ENCODE measurements around the gene RAMP1. TPM values are rescaled to one million over a fixed set of nuclear protein-coding genes. Genes with fewer than 3 reads are reported as not detected.

Gene RAMP1
- total and polyA plus RNA-seq, 4 donors: 109 to 423 (median 279) TPM

DNA sequence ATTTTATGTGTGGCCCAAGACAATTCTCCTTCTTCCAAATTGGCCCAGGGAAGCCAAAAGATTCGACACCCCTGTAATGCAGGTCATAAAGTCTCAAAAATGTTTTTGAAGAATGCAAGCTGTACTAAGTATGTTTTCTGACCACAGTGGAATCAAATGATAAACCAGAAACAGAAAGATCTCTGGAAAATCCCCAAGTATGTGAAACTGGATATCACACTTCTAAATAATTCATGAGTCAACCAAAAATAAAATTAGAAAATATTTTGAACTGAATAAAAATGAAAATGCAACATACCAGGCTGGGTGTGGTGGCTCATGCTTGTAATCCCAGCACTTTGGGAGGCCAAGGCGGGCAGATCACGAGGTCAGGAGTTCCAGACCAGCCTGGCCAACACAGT is 73.3 kb downstream of the RAMP1 start:
- H3K4me1 ChIP-seq (ENCODE audit: control insufficient read depth in 1 of 2, insufficient read depth in 2 of 2, low read length in 2 of 2): peaks cover 0 to 2% of the 10 kb centered on the region in 2 donors
- H3K27me3 ChIP-seq (ENCODE audit: control insufficient read depth in 1 of 2, insufficient read depth in 2 of 2, low read length in 1 of 2): no peaks in the 10 kb centered on the region
- no peak overlapping the region for H3K4me3 ChIP-seq (ENCODE audit: low read length in 2 of 2)
- no peak for ATAC-seq (ENCODE audit: low FRiP score)
- DNase-seq: no peak
- 40 to 52% methylated on average over 3 of the region's 3 CpGs for WGBS, 2 donors
- H3K36me3 ChIP-seq (ENCODE audit: control insufficient read depth in 1 of 2, insufficient read depth in 2 of 2, low read length in 1 of 2): no peaks in the 10 kb centered on the region
- no peak overlapping the region for H3K27ac ChIP-seq (ENCODE audit: low read depth in 1 of 2, low read length in 2 of 2)
- intact Hi-C loops (cut with DNase I): loop anchor here in 1 of 2 donors (5.0 kb wide), 1 partner anchor 35 kb away; the partner anchor contains the start of gene UBE2F
- no peaks in the 10 kb centered on the region for H3K9me3 ChIP-seq (ENCODE audit: control insufficient read depth, low read length)

- H3K27me3 ChIP-seq (ENCODE audit: control insufficient read depth in 1 of 2, insufficient read depth in 2 of 2, low read length in 1 of 2): no peaks in the 10 kb centered on the region
- no peaks in the 10 kb centered on the region for H3K9me3 ChIP-seq (ENCODE audit: control insufficient read depth, low read length)
- no peak overlapping the region for H3K27ac ChIP-seq (ENCODE audit: low read depth in 1 of 2, low read length in 2 of 2)
- 92 to 96% methylated on average over 5 of the region's 5 CpGs for WGBS, 2 donors
- H3K4me3 ChIP-seq (ENCODE audit: low read length in 2 of 2): no peak overlapping the region
- peaks cover 0 to 2% of the 10 kb centered on the region in 2 donors for H3K4me1 ChIP-seq (ENCODE audit: control insufficient read depth in 1 of 2, insufficient read depth in 2 of 2, low read length in 2 of 2)
- intact Hi-C loops (cut with DNase I): loop anchor here in 1 of 2 donors (5.0 kb wide), 1 partner anchor 33 kb away; the partner anchor contains the start of gene UBE2F
- no peak for DNase-seq
- ATAC-seq (ENCODE audit: low FRiP score): no peak
- no peaks in the 10 kb centered on the region for H3K36me3 ChIP-seq (ENCODE audit: control insufficient read depth in 1 of 2, insufficient read depth in 2 of 2, low read length in 1 of 2)
Measured at GRCh38 chr2:237934186-237934585, 74.8 kb downstream of the RAMP1 start.

DNA sequence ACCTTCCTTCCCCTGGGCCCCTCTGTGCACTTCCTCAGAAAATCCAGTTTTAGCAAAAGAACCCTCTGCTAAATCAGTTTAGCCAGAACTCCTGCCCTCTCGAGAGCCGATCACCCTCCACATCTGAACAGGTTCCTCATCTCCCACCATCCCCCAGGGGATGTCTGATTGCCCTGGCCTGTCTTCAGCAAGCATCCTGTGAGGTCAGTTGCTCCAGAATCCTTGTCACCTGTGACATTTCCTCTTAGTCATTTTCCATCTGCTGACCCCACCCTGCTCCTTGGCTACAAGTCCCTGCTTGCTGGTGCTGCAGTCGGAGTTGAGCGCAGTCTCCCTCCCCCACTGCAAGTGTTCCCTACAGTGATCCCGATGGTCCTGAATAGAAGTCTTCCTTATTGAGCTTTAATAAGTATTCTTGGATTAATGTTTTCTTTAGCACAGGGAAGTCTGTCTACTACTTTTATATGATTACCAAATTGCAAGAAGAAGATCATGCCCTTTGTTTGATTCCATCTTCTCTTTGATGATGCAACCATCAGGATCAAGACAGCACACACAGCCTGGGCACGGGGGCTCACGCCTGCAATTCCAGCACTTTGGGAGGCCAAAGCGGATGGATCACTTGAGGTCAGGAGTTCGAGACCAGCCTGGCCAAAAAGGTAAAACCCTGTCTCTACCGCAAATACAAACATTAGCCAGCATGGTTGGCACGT is 76.5 kb downstream of the RAMP1 start:
- H3K27ac ChIP-seq (ENCODE audit: low read depth in 1 of 2, low read length in 2 of 2): no peak overlapping the region
- no peaks in the 10 kb centered on the region for H3K27me3 ChIP-seq (ENCODE audit: control insufficient read depth in 1 of 2, insufficient read depth in 2 of 2, low read length in 1 of 2)
- no peaks in the 10 kb centered on the region for H3K36me3 ChIP-seq (ENCODE audit: control insufficient read depth in 1 of 2, insufficient read depth in 2 of 2, low read length in 1 of 2)
- intact Hi-C loops (cut with DNase I): no loop called here
- H3K9me3 ChIP-seq (ENCODE audit: control insufficient read depth, low read length): no peaks in the 10 kb centered on the region
- peaks cover 0 to 2% of the 10 kb centered on the region in 2 donors for H3K4me1 ChIP-seq (ENCODE audit: control insufficient read depth in 1 of 2, insufficient read depth in 2 of 2, low read length in 2 of 2)
- DNase-seq: no peak
- no peak overlapping the region for H3K4me3 ChIP-seq (ENCODE audit: low read length in 2 of 2)
- no peak for ATAC-seq (ENCODE audit: low FRiP score)
- 91 to 93% methylated on average over 11 of the region's 11 CpGs for WGBS, 2 donors

DNA sequence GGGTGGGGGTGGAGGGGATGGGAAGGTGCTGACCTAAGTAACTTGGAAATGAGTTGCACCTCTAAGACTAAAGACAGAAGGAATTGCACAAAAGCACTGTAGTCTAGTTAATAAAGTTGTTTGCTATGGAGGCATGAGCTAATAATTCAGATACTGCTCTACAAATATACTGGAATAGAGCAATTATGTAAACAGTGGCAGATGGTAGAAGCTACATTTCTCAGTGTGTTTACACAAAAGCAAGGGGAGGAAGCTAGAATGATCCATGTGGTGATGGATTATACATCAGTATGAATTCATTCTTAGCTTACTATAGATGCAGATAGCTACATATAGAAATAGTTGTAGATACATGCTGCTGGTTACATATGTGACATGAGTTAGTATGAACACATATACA is 79.8 kb downstream of the RAMP1 start:
- Histone ChIP-seq H3K4me3 (ENCODE audit: low read length in 2 of 2) (no peak overlapping the region), H3K9me3 (ENCODE audit: control insufficient read depth, low read length) (no peaks in the 10 kb centered on the region), H3K27ac (ENCODE audit: low read depth in 1 of 2, low read length in 2 of 2) (no peak overlapping the region), H3K27me3 (ENCODE audit: control insufficient read depth in 1 of 2, insufficient read depth in 2 of 2, low read length in 1 of 2) (no peaks in the 10 kb centered on the region), H3K4me1 (ENCODE audit: control insufficient read depth in 1 of 2, insufficient read depth in 2 of 2, low read length in 2 of 2) (no peaks in the 10 kb centered on the region), H3K36me3 (ENCODE audit: control insufficient read depth in 1 of 2, insufficient read depth in 2 of 2, low read length in 1 of 2) (no peaks in the 10 kb centered on the region)
- DNase-seq: no peak
- no peak for ATAC-seq (ENCODE audit: low FRiP score)
- intact Hi-C loops (cut with DNase I): no loop called here

GRCh38 chr2:237940828-237941227 is 81.4 kb downstream of the RAMP1 start:
- no peaks in the 10 kb centered on the region for H3K4me1 ChIP-seq (ENCODE audit: control insufficient read depth in 1 of 2, insufficient read depth in 2 of 2, low read length in 2 of 2)
- peaks cover 2% of the 10 kb centered on the region for H3K9me3 ChIP-seq (ENCODE audit: control insufficient read depth, low read length)
- intact Hi-C loops (cut with DNase I): no loop called here
- no peak overlapping the region for H3K4me3 ChIP-seq (ENCODE audit: low read length in 2 of 2)
- no peak for ATAC-seq (ENCODE audit: low FRiP score)
- no peaks in the 10 kb centered on the region for H3K27me3 ChIP-seq (ENCODE audit: control insufficient read depth in 1 of 2, insufficient read depth in 2 of 2, low read length in 1 of 2)
- no peak overlapping the region for H3K27ac ChIP-seq (ENCODE audit: low read depth in 1 of 2, low read length in 2 of 2)
- no peaks in the 10 kb centered on the region for H3K36me3 ChIP-seq (ENCODE audit: control insufficient read depth in 1 of 2, insufficient read depth in 2 of 2, low read length in 1 of 2)
- DNase-seq: no peak

DNA sequence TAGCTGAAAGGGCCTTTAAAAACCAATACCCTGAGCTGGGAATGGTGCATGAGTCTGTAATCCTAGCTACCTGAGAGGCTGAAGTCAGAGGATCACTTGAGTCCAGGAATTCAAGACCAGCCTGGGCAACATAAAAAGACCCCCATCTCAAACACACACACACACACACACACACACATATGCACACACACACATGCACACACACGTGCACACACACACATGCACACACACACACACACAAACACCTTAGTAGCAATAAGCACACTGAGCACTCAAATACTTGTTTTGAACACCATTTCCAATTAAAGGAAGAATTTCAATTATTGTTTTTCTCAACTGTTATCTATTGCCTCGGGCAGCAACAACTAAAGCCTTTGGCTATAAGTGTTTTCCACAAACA is 81.8 kb downstream of the RAMP1 start:
- WGBS, 2 donors: 77 to 93% methylated on average over 2 of the region's 2 CpGs
- Histone ChIP-seq H3K36me3 (ENCODE audit: control insufficient read depth in 1 of 2, insufficient read depth in 2 of 2, low read length in 1 of 2) (no peaks in the 10 kb centered on the region), H3K4me1 (ENCODE audit: control insufficient read depth in 1 of 2, insufficient read depth in 2 of 2, low read length in 2 of 2) (no peaks in the 10 kb centered on the region), H3K4me3 (ENCODE audit: low read length in 2 of 2) (no peak overlapping the region), H3K9me3 (ENCODE audit: control insufficient read depth, low read length) (peaks cover 2% of the 10 kb centered on the region), H3K27me3 (ENCODE audit: control insufficient read depth in 1 of 2, insufficient read depth in 2 of 2, low read length in 1 of 2) (no peaks in the 10 kb centered on the region), H3K27ac (ENCODE audit: low read depth in 1 of 2, low read length in 2 of 2) (no peak overlapping the region)
- DNase-seq: no peak
- ATAC-seq (ENCODE audit: low FRiP score): no peak
- intact Hi-C loops (cut with DNase I): no loop called here

DNA sequence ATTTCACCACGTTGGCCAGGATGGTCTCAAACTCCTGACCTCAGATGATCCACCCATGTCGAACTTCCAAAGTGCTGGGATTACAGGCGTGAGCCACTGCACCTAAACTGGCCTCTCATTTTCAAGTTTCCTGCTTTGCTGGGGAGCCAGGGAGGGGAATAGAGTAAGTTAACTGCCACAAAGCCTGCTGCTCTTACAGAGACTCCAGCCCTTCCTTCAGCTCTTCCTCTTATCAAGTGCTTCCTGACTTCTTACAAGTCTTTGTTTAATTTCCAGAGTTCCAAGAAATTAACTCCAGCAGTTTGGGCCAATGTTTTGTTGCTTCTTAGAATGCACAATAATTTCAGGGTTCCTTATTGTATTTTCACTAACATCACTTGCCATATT is 83.1 kb downstream of the RAMP1 start:
- Histone ChIP-seq H3K27me3 (ENCODE audit: control insufficient read depth in 1 of 2, insufficient read depth in 2 of 2, low read length in 1 of 2) (no peaks in the 10 kb centered on the region), H3K36me3 (ENCODE audit: control insufficient read depth in 1 of 2, insufficient read depth in 2 of 2, low read length in 1 of 2) (no peaks in the 10 kb centered on the region), H3K9me3 (ENCODE audit: control insufficient read depth, low read length) (peaks cover 2% of the 10 kb centered on the region), H3K4me3 (ENCODE audit: low read length in 2 of 2) (no peak overlapping the region), H3K27ac (ENCODE audit: low read depth in 1 of 2, low read length in 2 of 2) (no peak overlapping the region), H3K4me1 (ENCODE audit: control insufficient read depth in 1 of 2, insufficient read depth in 2 of 2, low read length in 2 of 2) (no peaks in the 10 kb centered on the region)
- DNase-seq: no peak
- intact Hi-C loops (cut with DNase I): no loop called here
- 67 to 71% methylated on average over 3 of the region's 3 CpGs for WGBS, 2 donors
- no peak for ATAC-seq (ENCODE audit: low FRiP score)

GRCh38 chr2:237943395-237944094 is 84.1 kb downstream of the RAMP1 start:
- intact Hi-C loops (cut with DNase I): no loop called here
- 94% methylated on average over 7 of the region's 7 CpGs for WGBS, 2 donors
- DNase-seq: no peak

DNA sequence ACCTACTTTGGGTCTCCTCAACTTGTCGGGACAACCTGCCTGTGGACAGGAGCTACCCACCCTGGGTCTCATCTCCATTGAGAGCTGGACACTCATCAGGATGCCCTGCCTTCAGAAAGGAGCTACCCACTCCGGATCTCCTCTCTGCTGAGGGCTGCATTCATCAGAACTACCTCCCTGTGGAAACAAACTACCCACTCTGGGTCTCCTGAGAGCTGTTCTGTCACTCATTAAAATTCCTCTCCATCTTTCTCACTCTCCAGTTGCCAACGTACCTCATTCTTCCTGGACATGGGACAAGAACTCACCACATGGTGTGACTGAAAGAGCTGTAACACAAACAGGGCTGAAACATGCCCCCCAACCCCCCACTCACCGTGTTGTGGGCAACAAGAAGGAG is 84.9 kb downstream of the RAMP1 start:
- H3K4me1 ChIP-seq (ENCODE audit: control insufficient read depth in 1 of 2, insufficient read depth in 2 of 2, low read length in 2 of 2): no peaks in the 10 kb centered on the region
- no peak overlapping the region for H3K27ac ChIP-seq (ENCODE audit: low read depth in 1 of 2, low read length in 2 of 2)
- 72 to 88% methylated on average over 4 of the region's 4 CpGs for WGBS, 2 donors
- no peak for ATAC-seq (ENCODE audit: low FRiP score)
- H3K4me3 ChIP-seq (ENCODE audit: low read length in 2 of 2): no peak overlapping the region
- no peaks in the 10 kb centered on the region for H3K36me3 ChIP-seq (ENCODE audit: control insufficient read depth in 1 of 2, insufficient read depth in 2 of 2, low read length in 1 of 2)
- peaks cover 2% of the 10 kb centered on the region for H3K9me3 ChIP-seq (ENCODE audit: control insufficient read depth, low read length)
- intact Hi-C loops (cut with DNase I): no loop called here
- H3K27me3 ChIP-seq (ENCODE audit: control insufficient read depth in 1 of 2, insufficient read depth in 2 of 2, low read length in 1 of 2): no peaks in the 10 kb centered on the region
- DNase-seq: no peak

More at GRCh38 chr2:237943395-237944094, 84.1 kb downstream of the RAMP1 start:
- H3K27me3 ChIP-seq (ENCODE audit: control insufficient read depth in 1 of 2, insufficient read depth in 2 of 2, low read length in 1 of 2): no peaks in the 10 kb centered on the region
- no peak overlapping the region for H3K4me3 ChIP-seq (ENCODE audit: low read length in 2 of 2)
- peaks cover 2% of the 10 kb centered on the region for H3K9me3 ChIP-seq (ENCODE audit: control insufficient read depth, low read length)
- no peaks in the 10 kb centered on the region for H3K4me1 ChIP-seq (ENCODE audit: control insufficient read depth in 1 of 2, insufficient read depth in 2 of 2, low read length in 2 of 2)
- H3K27ac ChIP-seq (ENCODE audit: low read depth in 1 of 2, low read length in 2 of 2): no peak overlapping the region
- H3K36me3 ChIP-seq (ENCODE audit: control insufficient read depth in 1 of 2, insufficient read depth in 2 of 2, low read length in 1 of 2): no peaks in the 10 kb centered on the region
- no peak for ATAC-seq (ENCODE audit: low FRiP score)
